Mammary epithelial cell (primary cell): ENCODE results near the gene SLC35E1.
"Not testable (repeated sequence)": the region's sequence is repeated elsewhere in the genome, so short reads cannot be mapped to it uniquely, and the experiment has no call there.

Source experiments
- CTCF ChIP-seq, 2 donors: IDR thresholded peaks in 1 of 2; conservative IDR thresholded peaks in 1 of 2; 2 replicates each; pipeline ENCODE4 v1.5.1; 2011 to 2012; ENCODE audit warnings: inconsistent platforms in 2 of 2, low read length in 2 of 2, mild to moderate bottlenecking in 2 of 2, control low read depth in 1 of 2, low read depth in 1 of 2; ENCODE audit not compliant: insufficient read depth in 1 of 2; ENCODE audit errors: extremely low read depth in 1 of 2
- EZH2 ChIP-seq: IDR thresholded peaks from 2 replicates; pipeline ENCODE4 v1.6.1; 2012; ENCODE audit warnings: low read length, inconsistent platforms, borderline replicate concordance

DNA sequence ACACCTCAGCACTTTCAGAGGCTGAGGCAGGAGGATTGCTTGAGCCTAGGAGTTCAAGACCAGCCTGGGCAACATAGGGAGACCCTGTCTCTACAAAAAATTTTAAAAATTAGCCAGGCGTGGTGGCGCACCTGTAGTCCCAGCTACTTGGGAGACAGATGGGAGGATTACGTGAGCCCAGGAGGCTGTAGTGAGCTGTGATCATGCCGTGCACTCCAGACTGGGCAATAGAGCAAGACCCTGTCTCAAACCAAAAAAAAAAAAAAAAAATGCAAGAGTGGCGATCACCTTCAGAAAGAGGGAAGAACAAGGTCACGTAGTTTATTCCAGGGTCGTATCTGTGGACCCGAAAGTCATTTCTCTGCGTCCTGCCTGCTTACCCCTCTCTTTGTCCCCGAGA is 59.6 kb downstream of the SLC35E1 start:
- TF ChIP-seq CTCF (conservative IDR thresholded peaks at IDR 0.05 in 1 of 2, IDR thresholded peaks at IDR 0.05 in 1 of 2; ENCODE audit: extremely low read depth in 1 of 2, insufficient read depth in 1 of 2, low read depth in 1 of 2, low read length in 2 of 2); EZH2: not testable (repeated sequence)
